ENCODE data around the gene ITPRIPL2.

Gene ITPRIPL2

GRCh38 chr16:19142939-19143598 is 29.3 kb downstream of the ITPRIPL2 start:
- no peak for DNase-seq (ENCODE audit: low read depth in 1 of 2, low spot score in 1 of 2)

GRCh38 chr16:19143599-19143956 is 29.8 kb downstream of the ITPRIPL2 start:
- DNase-seq (ENCODE audit: low read depth in 1 of 2, low spot score in 1 of 2) = no peak

GRCh38 chr16:19145010-19145409 is 31.2 kb downstream of the ITPRIPL2 start:
- no peak for DNase-seq (ENCODE audit: low read depth in 1 of 2, low spot score in 1 of 2)

GRCh38 chr16:19147126-19147525 is 33.4 kb downstream of the ITPRIPL2 start:
- no peak for DNase-seq (ENCODE audit: low read depth in 1 of 2, low spot score in 1 of 2)

- no peak for DNase-seq (ENCODE audit: low read depth in 1 of 2, low spot score in 1 of 2)
These were observed 33.9 kb downstream of the ITPRIPL2 start for GRCh38 chr16:19147627-19148026.

GRCh38 chr16:19148189-19148588 is 34.4 kb downstream of the ITPRIPL2 start:
- no peak for DNase-seq (ENCODE audit: low read depth in 1 of 2, low spot score in 1 of 2)

GRCh38 chr16:19151310-19151709 is 37.5 kb downstream of the ITPRIPL2 start:
- DNase-seq (ENCODE audit: low read depth in 1 of 2, low spot score in 1 of 2) = no peak

- DNase-seq (ENCODE audit: low read depth in 1 of 2, low spot score in 1 of 2) = no peak
These were observed 38.3 kb downstream of the ITPRIPL2 start for GRCh38 chr16:19152042-19152441.

GRCh38 chr16:19153876-19154275 is 40.1 kb downstream of the ITPRIPL2 start:
- no peak for DNase-seq (ENCODE audit: low read depth in 1 of 2, low spot score in 1 of 2)

GRCh38 chr16:19162085-19162484 is 48.3 kb downstream of the ITPRIPL2 start:
- DNase-seq (ENCODE audit: low read depth in 1 of 2, low spot score in 1 of 2) = no peak

- no peak for DNase-seq (ENCODE audit: low read depth in 1 of 2, low spot score in 1 of 2)
These were observed 49.5 kb downstream of the ITPRIPL2 start for GRCh38 chr16:19163215-19163614.

- DNase-seq (ENCODE audit: low read depth in 1 of 2, low spot score in 1 of 2) = no peak
These were observed 50.5 kb downstream of the ITPRIPL2 start for GRCh38 chr16:19164285-19164684.

- DNase-seq (ENCODE audit: low read depth in 1 of 2, low spot score in 1 of 2) = no peak
These were observed 51.3 kb downstream of the ITPRIPL2 start for GRCh38 chr16:19165101-19165500.

GRCh38 chr16:19166500-19166899 is 52.7 kb downstream of the ITPRIPL2 start:
- no peak for DNase-seq (ENCODE audit: low read depth in 1 of 2, low spot score in 1 of 2)

- no peak for DNase-seq (ENCODE audit: low read depth in 1 of 2, low spot score in 1 of 2)
These were observed 54.1 kb downstream of the ITPRIPL2 start, which contains the start of gene SYT17 for GRCh38 chr16:19167710-19168370. TSS of gene SYT17 (plus strand) at chr16:19168240. CDS start at chr16:19168647, 407 bp downstream.

- DNase-seq (ENCODE audit: low read depth in 1 of 2, low spot score in 1 of 2) = no peak
These were observed 54.8 kb downstream of the ITPRIPL2 start for GRCh38 chr16:19168371-19169081.

- DNase-seq (ENCODE audit: low read depth in 1 of 2, low spot score in 1 of 2) = no peak
These were observed 55.4 kb downstream of the ITPRIPL2 start for GRCh38 chr16:19169082-19169639.

GRCh38 chr16:19170043-19170655 is 56.4 kb downstream of the ITPRIPL2 start:
- no peak for DNase-seq (ENCODE audit: low read depth in 1 of 2, low spot score in 1 of 2)

All from activated CD4-positive, alpha-beta T cell treated with anti-CD3 and anti-CD28 coated beads, Interleukin-2, amount 50 U/mL, for 24 hours (primary cell).